Chondrocyte (in vitro differentiated cells): ENCODE data around the gene LMX1B. TPM values are rescaled to one million over a fixed set of nuclear protein-coding genes. Genes with fewer than 3 reads are reported as not detected.
A peak's percentile ranks its signal among the peaks of the same experiment; 100 is the strongest.

Experiments used
- DNase-seq: peaks from one replicate; pipeline ENCODE4 v3.0.0; 2021; ENCODE audit warnings: mixed read lengths, low spot score
- H3K27ac Mint-ChIP-seq: one replicate; pipeline ENCODE4 v1.8.0; 2021; ENCODE audit warnings: mild to moderate bottlenecking, moderate library complexity, mixed read lengths; ENCODE audit not compliant: unreplicated experiment
- H3K27me3 Mint-ChIP-seq: 2 replicates; pipeline ENCODE4 v1.8.0; 2021; ENCODE audit warnings: low read depth, mixed read lengths
- H3K36me3 Mint-ChIP-seq: 2 replicates; pipeline ENCODE4 v1.8.0; 2021; ENCODE audit warnings: low read depth, mixed read lengths
- H3K4me1 Mint-ChIP-seq: 2 replicates; pipeline ENCODE4 v1.8.0; 2021; ENCODE audit warnings: low read depth, mild to moderate bottlenecking, mixed read lengths
- H3K4me3 Mint-ChIP-seq: one replicate; pipeline ENCODE4 v1.8.0; 2021; ENCODE audit warnings: mild to moderate bottlenecking, moderate library complexity, mixed read lengths; ENCODE audit not compliant: unreplicated experiment
- H3K9me3 Mint-ChIP-seq: 2 replicates; pipeline ENCODE4 v1.8.0; 2021; ENCODE audit warnings: low read depth, mixed read lengths
- total RNA-seq: library from RNA; stranded (reverse); gene quantifications from 3 replicates; pipeline ENCODE4 v1.2.1, GENCODE V29; 2021
- TF ChIP-seq, protein P1 (sequence below): fragments of 200-600 bp; sonication (generic); IDR thresholded peaks from 2 replicates; pipeline ENCODE4 v1.5.0; 2021; ENCODE audit warnings: antibody characterized with exemption, mild to moderate bottlenecking, moderate library complexity

Gene LMX1B
- total RNA-seq, 1 donor from 2014 or later = not detected

GRCh38 chr9:126696401-126697145 is 82.8 kb downstream of the LMX1B start:
- DNase-seq = peak; percentile 68
- Mint-ChIP-seq H3K4me1 (no peaks in the 10 kb centered on the region), H3K9me3 (no peaks in the 10 kb centered on the region), H3K27me3 (peaks cover 26% of the 10 kb centered on the region), H3K36me3 (no peaks in the 10 kb centered on the region), H3K4me3 (no peak overlapping the region), H3K27ac (no peak overlapping the region)
- TF ChIP-seq, protein P1, sequence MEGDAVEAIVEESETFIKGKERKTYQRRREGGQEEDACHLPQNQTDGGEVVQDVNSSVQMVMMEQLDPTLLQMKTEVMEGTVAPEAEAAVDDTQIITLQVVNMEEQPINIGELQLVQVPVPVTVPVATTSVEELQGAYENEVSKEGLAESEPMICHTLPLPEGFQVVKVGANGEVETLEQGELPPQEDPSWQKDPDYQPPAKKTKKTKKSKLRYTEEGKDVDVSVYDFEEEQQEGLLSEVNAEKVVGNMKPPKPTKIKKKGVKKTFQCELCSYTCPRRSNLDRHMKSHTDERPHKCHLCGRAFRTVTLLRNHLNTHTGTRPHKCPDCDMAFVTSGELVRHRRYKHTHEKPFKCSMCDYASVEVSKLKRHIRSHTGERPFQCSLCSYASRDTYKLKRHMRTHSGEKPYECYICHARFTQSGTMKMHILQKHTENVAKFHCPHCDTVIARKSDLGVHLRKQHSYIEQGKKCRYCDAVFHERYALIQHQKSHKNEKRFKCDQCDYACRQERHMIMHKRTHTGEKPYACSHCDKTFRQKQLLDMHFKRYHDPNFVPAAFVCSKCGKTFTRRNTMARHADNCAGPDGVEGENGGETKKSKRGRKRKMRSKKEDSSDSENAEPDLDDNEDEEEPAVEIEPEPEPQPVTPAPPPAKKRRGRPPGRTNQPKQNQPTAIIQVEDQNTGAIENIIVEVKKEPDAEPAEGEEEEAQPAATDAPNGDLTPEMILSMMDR = no peak

DNA sequence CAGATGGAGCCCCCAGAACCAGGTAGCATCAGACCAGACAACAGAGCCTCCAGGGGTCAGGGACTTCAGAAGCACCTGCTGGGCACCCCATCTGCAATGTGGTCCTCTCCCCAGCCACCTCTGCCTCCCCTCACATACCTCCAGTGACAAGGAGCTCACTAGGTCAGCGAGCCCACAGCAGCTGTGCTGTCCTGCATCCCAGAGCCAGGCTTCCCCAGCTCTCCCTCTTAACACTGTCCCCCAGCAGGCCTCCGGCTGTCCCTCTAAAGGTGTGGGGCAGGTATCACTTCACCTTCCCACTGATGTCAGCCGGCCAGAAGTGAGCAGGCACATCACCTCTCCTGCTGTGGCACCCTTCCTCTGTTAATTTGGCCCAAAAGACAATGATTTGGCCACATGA is 83.6 kb downstream of the LMX1B start:
- TF ChIP-seq, protein P1 = no peak
- Mint-ChIP-seq H3K9me3 (no peaks in the 10 kb centered on the region), H3K4me3 (no peak overlapping the region), H3K27me3 (peaks cover 26% of the 10 kb centered on the region), H3K36me3 (no peaks in the 10 kb centered on the region), H3K27ac (no peak overlapping the region), H3K4me1 (no peaks in the 10 kb centered on the region)
- peak; percentile 86 for DNase-seq

GRCh38 chr9:126698251-126698650 is 84.5 kb downstream of the LMX1B start:
- H3K9me3 Mint-ChIP-seq = no peaks in the 10 kb centered on the region

DNA sequence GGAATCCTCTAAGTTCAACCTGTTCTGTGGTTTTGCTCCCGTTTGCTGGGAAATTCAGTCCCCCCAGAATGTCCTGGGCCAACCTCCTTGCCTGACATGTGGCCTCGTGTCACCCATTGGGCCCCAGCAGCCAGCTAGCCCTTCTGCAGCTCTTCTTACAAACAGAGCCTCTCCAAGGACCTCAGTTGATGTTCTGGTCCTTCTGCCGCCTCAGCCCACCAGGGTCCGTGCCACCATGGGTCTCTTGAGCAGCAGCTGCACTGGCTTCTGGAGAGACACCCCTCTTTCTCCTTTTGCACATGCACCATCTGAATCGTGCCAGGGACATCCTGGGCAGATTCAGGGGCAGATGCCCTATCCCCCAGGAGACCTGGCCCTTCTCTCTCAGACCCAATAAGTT is 85.0 kb downstream of the LMX1B start:
- no peak overlapping the region for H3K4me3 Mint-ChIP-seq
- no peaks in the 10 kb centered on the region for H3K36me3 Mint-ChIP-seq
- no peaks in the 10 kb centered on the region for H3K4me1 Mint-ChIP-seq
- no peaks in the 10 kb centered on the region for H3K9me3 Mint-ChIP-seq
- TF ChIP-seq, protein P1 = no peak
- no peak overlapping the region for H3K27ac Mint-ChIP-seq
- peaks cover 26% of the 10 kb centered on the region for H3K27me3 Mint-ChIP-seq
- peak; percentile 70 for DNase-seq

More at GRCh38 chr9:126698251-126698650, 84.5 kb downstream of the LMX1B start:
- Mint-ChIP-seq H3K4me3 (no peak overlapping the region), H3K4me1 (no peaks in the 10 kb centered on the region), H3K36me3 (no peaks in the 10 kb centered on the region), H3K27me3 (peaks cover 26% of the 10 kb centered on the region), H3K27ac (no peak overlapping the region)
- TF ChIP-seq, protein P1 = no peak
- peak; percentile 68 for DNase-seq

GRCh38 chr9:126699401-126699881 is 85.7 kb downstream of the LMX1B start:
- Mint-ChIP-seq H3K27me3 (peaks cover 26% of the 10 kb centered on the region), H3K36me3 (no peaks in the 10 kb centered on the region), H3K27ac (no peak overlapping the region), H3K4me1 (peaks cover 3% of the 10 kb centered on the region), H3K9me3 (no peaks in the 10 kb centered on the region), H3K4me3 (no peak overlapping the region)
- peak; percentile 78 for DNase-seq
- TF ChIP-seq, protein P1 = no peak
